ENCODE data around the gene CCDC159.
A peak's percentile ranks its signal among the peaks of the same experiment; 100 is the strongest.
"Not testable (repeated sequence)": the region's sequence is repeated elsewhere in the genome, so short reads cannot be mapped to it uniquely, and the experiment has no call there.

The CCDC159 gene

GRCh38 chr19:11365557-11366117, 19.3 kb downstream of the CCDC159 start:
- DNase-seq (ENCODE audit: low spot score), result no peak

GRCh38 chr19:11367528-11367927, 21.2 kb downstream of the CCDC159 start:
- DNase-seq (ENCODE audit: low spot score), result no peak

GRCh38 chr19:11370744-11371143, 24.4 kb downstream of the CCDC159 start:
- no peak for DNase-seq (ENCODE audit: low spot score)

GRCh38 chr19:11373166-11373884, 27.0 kb downstream of the CCDC159 start:
- DNase-seq (ENCODE audit: low spot score), result no peak

- no peak for DNase-seq (ENCODE audit: low spot score)
These were observed 27.6 kb downstream of the CCDC159 start for GRCh38 chr19:11373885-11374432.

GRCh38 chr19:11374433-11375142, 28.3 kb downstream of the CCDC159 start, which contains the start of gene SWSAP1:
Gene SWSAP1 (plus strand): TSS chr19:11374666. CDS start chr19:11374681, 15 bp downstream.
- DNase-seq (ENCODE audit: low spot score), result peak; percentile 99

GRCh38 chr19:11375143-11375948, 29.0 kb downstream of the CCDC159 start:
- no peak for DNase-seq (ENCODE audit: low spot score)

GRCh38 chr19:11377237-11377636, 30.9 kb downstream of the CCDC159 start:
- DNase-seq (ENCODE audit: low spot score), result peak; percentile 74

- no peak for DNase-seq (ENCODE audit: low spot score)
These were observed 31.4 kb downstream of the CCDC159 start for GRCh38 chr19:11377756-11378155.

- no peak for DNase-seq (ENCODE audit: low spot score)
These were observed 32.2 kb downstream of the CCDC159 start for GRCh38 chr19:11378319-11379189.

- DNase-seq (ENCODE audit: low spot score), result not testable (repeated sequence)
These were observed 33.0 kb downstream of the CCDC159 start for GRCh38 chr19:11379269-11379845.

- no peak for DNase-seq (ENCODE audit: low spot score)
These were observed 33.6 kb downstream of the CCDC159 start for GRCh38 chr19:11379857-11380350.

- peak; percentile 99 for DNase-seq (ENCODE audit: low spot score)
These were observed 34.6 kb downstream of the CCDC159 start for GRCh38 chr19:11380653-11381537.

GRCh38 chr19:11382898-11383705, 36.8 kb downstream of the CCDC159 start:
- no peak for DNase-seq (ENCODE audit: low spot score)

- DNase-seq (ENCODE audit: low spot score), result no peak
These were observed 37.4 kb downstream of the CCDC159 start for GRCh38 chr19:11383706-11384048.

- no peak for DNase-seq (ENCODE audit: low spot score)
These were observed 38.4 kb downstream of the CCDC159 start for GRCh38 chr19:11384778-11385129.

GRCh38 chr19:11387162-11388034, 41.1 kb downstream of the CCDC159 start:
- no peak for DNase-seq (ENCODE audit: low spot score)

GRCh38 chr19:11390359-11390758, 44.0 kb downstream of the CCDC159 start:
- no peak for DNase-seq (ENCODE audit: low spot score)

Measured in COLO829 (cell line).